Colonic mucosa (tissue), 4 donors: ENCODE measurements around the gene SLC30A9. TPM values are rescaled to one million over a fixed set of nuclear protein-coding genes. Genes with fewer than 3 reads are reported as not detected.

Experiments
- DNase-seq: peaks from one replicate; pipeline ENCODE4 v3.0.0-alpha.2; 2020
- H3K27ac ChIP-seq: fragments of 200-600 bp; one replicate; pipeline ENCODE4 v1.8.0; 2021
- H3K27me3 ChIP-seq: fragments of 200-600 bp; one replicate; pipeline ENCODE4 v1.8.0; 2021
- H3K36me3 ChIP-seq: fragments of 200-600 bp; one replicate; pipeline ENCODE4 v1.8.0; 2021
- H3K4me1 ChIP-seq: fragments of 200-600 bp; one replicate; pipeline ENCODE4 v1.8.0; 2021; ENCODE audit warnings: mild to moderate bottlenecking
- H3K4me3 ChIP-seq: fragments of 200-600 bp; one replicate; pipeline ENCODE4 v1.8.0; 2021
- H3K9ac ChIP-seq, 2 donors: one replicate each; pipeline ENCODE4 v1.7.0; 2013; ENCODE audit warnings: control low read depth in 2 of 2, low read depth in 2 of 2, low read length in 2 of 2
- H3K9me3 ChIP-seq: fragments of 200-600 bp; one replicate; pipeline ENCODE4 v1.8.0; 2021
- intact Hi-C: fragments of 100-400 bp; cut with DNase I; formaldehyde crosslinking; loops from one replicate; pipeline ENCODE4 v1.14.1; 2022
- total RNA-seq, 2 donors: library from RNA; stranded (reverse); fragmentation: NEBNext Ultra II Directional in 1 of 2; extraction: Animal tissue kit (Norgen Biotek cat#: 25700) in 1 of 2; gene quantifications; one replicate each; pipeline ENCODE4 v1.2.1, GENCODE V29; 2021
- TF ChIP-seq, protein P1 (sequence below): fragments of 200-600 bp; IDR thresholded peaks from one replicate; pipeline ENCODE4 v1.8.0; 2022; ENCODE audit warnings: antibody characterized with exemption, mild to moderate bottlenecking
- donor health status: healthy.
- donor health status: DM: no; HTN: no; CAD: no.
- donor health status: DM: no; HTN: no; CAD: no.

SLC30A9 gene
- total RNA-seq, 2 donors from 2014 or later = 70.7 to 81.8 TPM

DNA sequence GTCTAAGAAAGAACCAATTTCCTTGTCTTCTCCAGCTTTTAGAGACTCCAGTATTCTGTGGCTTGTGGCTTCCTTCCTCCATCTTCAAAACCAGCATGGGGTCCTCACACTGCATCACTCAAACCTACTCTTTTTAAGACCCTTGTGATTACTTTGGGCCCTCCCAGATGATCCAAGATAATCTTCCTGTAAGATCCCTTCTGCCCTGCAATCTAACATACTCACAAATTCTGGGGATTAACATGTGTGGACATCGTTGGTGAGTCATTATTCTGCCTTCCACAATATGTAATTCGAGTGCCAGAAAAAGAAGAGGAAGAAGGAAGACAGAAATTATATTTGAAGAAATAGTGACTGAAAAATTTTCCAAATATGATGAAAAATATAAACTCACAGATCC lies 114.2 kb downstream of the SLC30A9 start:
- intact Hi-C loops = no loop called here
- no peaks in the 10 kb centered on the region for H3K9me3 ChIP-seq
- H3K27ac ChIP-seq = no peak overlapping the region
- no peaks in the 10 kb centered on the region for H3K4me1 ChIP-seq
- H3K27me3 ChIP-seq = no peaks in the 10 kb centered on the region
- DNase-seq = no peak
- no peaks in the 10 kb centered on the region for H3K36me3 ChIP-seq
- no peak overlapping the region for H3K9ac ChIP-seq
- H3K4me3 ChIP-seq = no peak overlapping the region
- TF ChIP-seq, protein P1, sequence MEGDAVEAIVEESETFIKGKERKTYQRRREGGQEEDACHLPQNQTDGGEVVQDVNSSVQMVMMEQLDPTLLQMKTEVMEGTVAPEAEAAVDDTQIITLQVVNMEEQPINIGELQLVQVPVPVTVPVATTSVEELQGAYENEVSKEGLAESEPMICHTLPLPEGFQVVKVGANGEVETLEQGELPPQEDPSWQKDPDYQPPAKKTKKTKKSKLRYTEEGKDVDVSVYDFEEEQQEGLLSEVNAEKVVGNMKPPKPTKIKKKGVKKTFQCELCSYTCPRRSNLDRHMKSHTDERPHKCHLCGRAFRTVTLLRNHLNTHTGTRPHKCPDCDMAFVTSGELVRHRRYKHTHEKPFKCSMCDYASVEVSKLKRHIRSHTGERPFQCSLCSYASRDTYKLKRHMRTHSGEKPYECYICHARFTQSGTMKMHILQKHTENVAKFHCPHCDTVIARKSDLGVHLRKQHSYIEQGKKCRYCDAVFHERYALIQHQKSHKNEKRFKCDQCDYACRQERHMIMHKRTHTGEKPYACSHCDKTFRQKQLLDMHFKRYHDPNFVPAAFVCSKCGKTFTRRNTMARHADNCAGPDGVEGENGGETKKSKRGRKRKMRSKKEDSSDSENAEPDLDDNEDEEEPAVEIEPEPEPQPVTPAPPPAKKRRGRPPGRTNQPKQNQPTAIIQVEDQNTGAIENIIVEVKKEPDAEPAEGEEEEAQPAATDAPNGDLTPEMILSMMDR = no peak

DNA sequence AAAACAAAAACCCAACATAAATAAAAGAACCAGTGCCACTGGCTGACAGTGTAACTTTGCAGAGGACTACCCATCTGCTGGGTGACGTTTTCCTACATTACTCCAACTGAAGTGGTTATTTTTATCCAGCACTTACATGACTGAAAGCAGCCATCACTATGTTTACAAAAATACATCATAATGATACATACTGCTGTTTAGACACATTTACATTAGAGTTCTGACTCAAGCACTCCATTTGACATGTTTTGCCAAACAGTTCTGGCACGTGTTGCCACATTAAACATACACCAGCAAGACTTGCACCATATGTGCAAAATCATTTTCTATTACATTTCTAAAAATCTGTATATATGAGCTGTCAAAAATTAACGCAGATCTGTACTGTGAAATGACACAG lies 122.5 kb downstream of the SLC30A9 start:
- intact Hi-C loops = no loop called here
- Histone ChIP-seq H3K4me1 (no peaks in the 10 kb centered on the region), H3K36me3 (no peaks in the 10 kb centered on the region), H3K27ac (no peak overlapping the region), H3K9me3 (no peaks in the 10 kb centered on the region), H3K4me3 (no peak overlapping the region), H3K27me3 (no peaks in the 10 kb centered on the region), H3K9ac (no peak overlapping the region)
- TF ChIP-seq, protein P1 = no peak
- DNase-seq = no peak

DNA sequence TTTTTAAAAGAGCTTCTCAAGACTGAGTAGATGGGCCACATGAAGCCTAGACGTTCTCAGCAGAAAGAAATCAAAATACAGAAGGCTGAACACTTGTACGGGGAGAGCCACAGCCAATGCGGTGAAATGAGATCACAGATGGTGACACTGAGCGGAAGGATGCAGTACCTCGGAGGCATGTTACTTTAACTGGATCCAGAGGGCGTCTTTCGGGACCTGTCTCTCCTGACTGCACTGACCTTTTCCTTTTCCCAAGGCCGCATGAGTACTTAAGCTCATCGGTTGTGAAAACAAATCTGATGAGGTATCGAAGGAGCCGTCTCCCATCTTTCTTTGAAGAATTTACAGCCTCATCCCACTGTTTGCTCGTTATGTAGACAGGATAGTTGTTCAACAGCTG lies 129.6 kb downstream of the SLC30A9 start:
- Histone ChIP-seq H3K9me3 (no peaks in the 10 kb centered on the region), H3K27me3 (no peaks in the 10 kb centered on the region), H3K4me1 (no peaks in the 10 kb centered on the region), H3K36me3 (no peaks in the 10 kb centered on the region), H3K9ac (no peak overlapping the region), H3K27ac (no peak overlapping the region), H3K4me3 (no peak overlapping the region)
- TF ChIP-seq, protein P1 = no peak
- no peak for DNase-seq
- intact Hi-C loops = no loop called here

DNA sequence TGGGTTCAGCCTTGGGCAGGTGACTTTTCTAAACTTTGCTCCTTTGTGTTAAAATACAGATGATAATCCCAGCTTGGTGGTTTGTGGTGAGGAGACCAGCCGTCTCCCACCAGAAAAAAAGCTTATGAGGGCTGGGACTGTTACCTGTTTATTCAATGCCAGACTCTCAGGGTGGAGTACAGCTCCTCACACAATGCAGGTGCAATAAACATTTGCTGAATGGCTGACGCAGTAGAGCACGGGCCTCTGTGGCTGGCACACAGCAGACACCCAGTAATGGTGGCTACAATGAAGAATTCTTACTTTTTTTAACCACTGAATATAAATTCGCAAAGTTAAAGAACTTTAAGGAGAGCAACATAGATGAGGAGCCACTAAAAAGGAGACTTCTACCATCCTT lies 131.9 kb downstream of the SLC30A9 start:
- no peak overlapping the region for H3K27ac ChIP-seq
- H3K36me3 ChIP-seq = no peaks in the 10 kb centered on the region
- H3K4me3 ChIP-seq = no peak overlapping the region
- H3K4me1 ChIP-seq = no peaks in the 10 kb centered on the region
- H3K9ac ChIP-seq = no peak overlapping the region
- TF ChIP-seq, protein P1 = no peak
- no peaks in the 10 kb centered on the region for H3K27me3 ChIP-seq
- no peak for DNase-seq
- no peaks in the 10 kb centered on the region for H3K9me3 ChIP-seq
- intact Hi-C loops = no loop called here

DNA sequence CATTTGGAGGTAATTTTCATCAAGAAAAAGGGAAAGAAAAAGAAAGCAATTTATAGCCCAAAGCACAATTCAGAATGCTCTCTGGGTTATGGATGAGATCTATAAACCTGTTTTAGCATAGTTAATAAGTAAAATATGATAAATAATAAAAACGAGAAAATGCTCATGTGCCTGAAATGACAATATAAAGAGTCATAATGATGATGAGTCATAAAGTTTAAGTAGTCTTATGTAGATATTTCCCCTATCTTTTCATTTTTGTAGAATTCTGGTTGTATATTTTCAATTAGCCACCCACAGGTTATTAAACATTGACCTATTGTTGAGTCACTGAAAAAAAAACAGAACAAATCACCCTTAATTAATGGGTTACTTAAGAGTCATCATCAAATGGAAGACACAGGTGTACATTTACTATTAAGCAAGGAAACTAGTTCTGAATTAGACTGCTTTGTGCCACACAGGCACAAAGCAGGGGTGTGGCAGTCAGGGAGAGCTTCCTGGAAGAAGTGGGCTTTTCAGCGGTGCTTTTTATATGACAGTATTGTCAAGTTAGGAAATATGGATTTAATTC lies 132.8 kb downstream of the SLC30A9 start:
- intact Hi-C loops = no loop called here
- H3K27ac ChIP-seq = no peak overlapping the region
- no peak for DNase-seq
- TF ChIP-seq, protein P1 = no peak
- H3K4me1 ChIP-seq = no peaks in the 10 kb centered on the region
- H3K9ac ChIP-seq = no peak overlapping the region
- H3K4me3 ChIP-seq = no peak overlapping the region
- H3K27me3 ChIP-seq = no peaks in the 10 kb centered on the region
- H3K36me3 ChIP-seq = no peaks in the 10 kb centered on the region
- no peaks in the 10 kb centered on the region for H3K9me3 ChIP-seq

DNA sequence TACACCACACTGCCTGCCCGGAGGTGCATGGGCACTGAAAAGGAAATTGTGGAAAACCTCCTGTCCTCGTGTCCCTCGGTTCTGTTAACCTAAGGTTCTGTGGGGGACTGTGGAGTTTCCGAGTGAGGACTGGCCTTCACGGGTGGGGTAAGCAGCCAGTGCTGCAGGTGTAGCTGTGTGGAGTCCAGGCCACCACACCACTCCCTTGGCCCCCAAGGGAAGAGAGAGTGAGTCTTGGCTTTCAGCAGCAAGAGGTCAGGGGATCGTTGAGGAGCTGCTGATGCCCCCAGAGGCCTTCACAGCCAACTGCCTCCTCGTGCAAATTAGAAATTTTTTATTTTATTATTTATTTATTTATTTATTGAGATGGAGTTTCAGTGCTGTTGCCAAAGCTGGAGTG lies 141.8 kb downstream of the SLC30A9 start:
- Histone ChIP-seq H3K9me3 (no peaks in the 10 kb centered on the region), H3K4me1 (no peaks in the 10 kb centered on the region), H3K4me3 (no peak overlapping the region), H3K27me3 (no peaks in the 10 kb centered on the region), H3K27ac (no peak overlapping the region), H3K36me3 (no peaks in the 10 kb centered on the region), H3K9ac (no peak overlapping the region)
- DNase-seq = no peak
- TF ChIP-seq, protein P1 = no peak
- intact Hi-C loops = no loop called here
